Activated CD8-positive, alpha-beta memory T cell treated with anti-CD3 and anti-CD28 coated beads for 4 hours (primary cell): ENCODE measurements around the gene REM2.
"Not testable (repeated sequence)": the region's sequence is repeated elsewhere in the genome, so short reads cannot be mapped to it uniquely, and the experiment has no call there.

Experiments used
- DNase-seq, 2 donors: peaks; one replicate each; pipeline ENCODE4 v3.0.0-alpha.2; 2020; ENCODE audit warnings: low read depth in 2 of 2

Gene REM2

DNA sequence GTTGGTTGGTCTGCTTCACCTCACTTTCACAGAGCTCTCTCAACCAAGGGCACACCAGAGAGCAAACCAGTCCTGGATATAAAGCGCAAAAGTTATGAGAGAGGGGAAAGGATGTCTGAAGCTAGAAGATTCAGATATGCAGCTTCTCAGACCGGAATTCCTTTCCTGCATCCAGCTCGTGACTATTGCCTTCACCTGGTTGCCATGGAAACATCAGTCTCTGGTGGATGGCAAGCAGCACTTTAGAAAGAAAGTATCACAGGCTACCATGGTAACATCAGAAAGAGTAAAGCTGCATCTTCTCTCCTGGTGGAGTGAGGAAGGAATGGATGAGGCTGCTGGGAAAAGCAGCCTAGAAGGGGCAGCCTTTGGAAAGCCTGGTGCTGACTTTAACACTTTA is 13.7 kb downstream of the REM2 start:
- no peak for DNase-seq

DNA sequence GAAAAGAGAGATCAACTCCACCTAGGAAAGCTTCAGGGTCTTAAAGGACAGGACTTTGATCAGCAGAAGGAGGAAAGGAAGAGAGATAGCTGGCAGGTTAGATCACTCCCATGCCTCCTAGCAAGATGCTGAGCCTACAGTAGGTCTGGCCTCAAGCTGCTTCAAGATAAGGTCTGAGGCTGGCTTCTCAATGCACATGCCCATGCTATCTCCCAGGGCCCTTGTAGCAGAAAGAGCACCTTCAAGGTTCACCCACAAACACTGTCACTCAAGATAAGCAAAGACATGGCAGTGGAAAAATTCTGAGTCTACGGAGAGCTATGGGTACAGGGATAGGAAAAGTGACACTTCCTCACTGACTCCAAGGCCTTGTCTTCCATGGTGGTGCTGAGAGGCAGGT is 14.3 kb downstream of the REM2 start:
- no peak for DNase-seq

DNA sequence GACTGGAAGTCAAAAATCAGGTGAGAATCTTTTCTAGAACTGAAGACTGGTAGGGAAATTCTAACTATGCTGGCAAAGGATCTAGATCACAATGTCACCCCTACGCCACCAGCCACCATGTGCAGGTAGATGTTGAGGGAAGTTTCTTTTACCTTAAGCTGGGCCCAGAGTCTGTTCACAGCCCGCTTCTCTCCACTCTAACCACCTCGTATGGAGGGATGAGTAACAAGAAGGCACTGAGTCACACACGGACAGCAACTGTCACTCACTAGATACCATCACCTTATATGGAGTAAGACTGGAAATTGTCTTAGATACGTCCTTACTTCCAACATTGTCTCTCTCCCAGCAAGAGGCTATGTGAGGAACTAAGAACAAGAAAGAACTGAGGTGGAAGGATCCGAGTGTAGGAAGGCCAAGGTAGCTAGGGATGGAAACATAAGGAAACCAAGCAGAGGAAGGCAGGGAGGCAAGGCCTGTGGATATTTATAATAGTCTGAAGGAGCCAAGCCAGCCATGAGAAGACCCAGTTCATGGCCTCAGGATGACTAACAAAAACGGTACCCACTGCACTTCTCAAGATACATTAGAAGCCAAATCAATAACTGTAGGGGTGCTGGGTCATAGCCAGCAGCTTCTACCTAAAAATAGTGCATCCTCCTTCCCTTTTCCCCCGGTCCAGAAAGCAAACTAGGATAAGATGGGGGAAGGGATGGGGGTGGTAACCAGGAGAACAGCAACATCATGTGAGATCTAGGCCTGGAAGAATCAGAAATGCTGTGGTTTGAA is 15.5 kb downstream of the REM2 start:
- no peak for DNase-seq

DNA sequence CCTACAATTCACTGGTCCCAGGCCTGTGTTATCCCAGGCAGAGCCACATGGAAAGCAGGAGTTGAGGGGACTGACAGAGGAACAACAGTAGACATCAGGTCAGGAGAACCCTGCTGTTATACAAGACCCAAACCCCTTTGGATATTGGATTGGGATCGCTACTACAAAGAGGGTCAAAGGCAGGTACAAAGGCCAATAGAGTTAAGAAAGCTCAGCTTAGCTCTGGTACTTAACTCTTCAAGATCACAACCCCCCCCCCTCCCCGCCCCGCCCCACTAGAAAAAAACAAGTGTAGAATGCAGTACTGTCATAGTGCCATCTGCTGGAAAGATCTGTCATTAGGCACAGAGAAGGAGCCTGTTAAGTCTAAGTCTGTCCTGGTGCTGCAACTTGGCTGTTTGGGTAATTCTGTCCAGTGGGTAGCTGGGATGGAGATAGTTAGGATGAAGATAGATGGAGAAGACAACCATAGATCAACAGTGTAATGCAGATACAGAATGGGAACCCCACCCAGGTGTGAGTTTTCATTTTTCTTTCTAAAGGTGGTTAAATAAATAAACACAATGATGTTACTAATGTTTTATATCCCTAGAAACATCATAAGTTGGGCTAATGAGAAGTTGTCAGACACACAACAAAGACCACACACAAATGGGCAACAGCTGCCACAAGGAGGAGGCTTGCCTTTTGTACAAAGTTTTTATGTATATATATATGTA is 17.2 kb downstream of the REM2 start:
- peak in 1 of 2 donors; percentile 20 for DNase-seq

DNA sequence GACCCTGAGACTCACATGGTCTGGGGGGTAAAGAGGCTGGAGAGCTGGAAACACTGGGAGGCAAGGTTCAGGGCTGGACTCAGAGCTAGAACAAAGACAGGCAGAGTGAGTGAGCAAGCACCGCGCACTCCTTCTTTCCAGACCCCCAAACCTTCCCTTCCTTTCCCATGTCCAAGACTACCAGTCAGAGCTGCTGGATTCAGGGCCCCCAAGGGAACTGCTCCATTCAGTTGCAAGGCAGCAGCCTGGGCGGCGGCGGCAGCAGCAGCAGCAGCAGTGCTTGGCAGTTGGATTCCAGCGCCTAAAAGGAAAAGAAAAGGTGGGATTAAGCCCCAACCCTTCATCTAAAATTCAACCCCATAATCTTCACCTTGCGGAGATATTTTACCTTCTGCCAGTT is 18.8 kb downstream of the REM2 start:
- DNase-seq = no peak

DNA sequence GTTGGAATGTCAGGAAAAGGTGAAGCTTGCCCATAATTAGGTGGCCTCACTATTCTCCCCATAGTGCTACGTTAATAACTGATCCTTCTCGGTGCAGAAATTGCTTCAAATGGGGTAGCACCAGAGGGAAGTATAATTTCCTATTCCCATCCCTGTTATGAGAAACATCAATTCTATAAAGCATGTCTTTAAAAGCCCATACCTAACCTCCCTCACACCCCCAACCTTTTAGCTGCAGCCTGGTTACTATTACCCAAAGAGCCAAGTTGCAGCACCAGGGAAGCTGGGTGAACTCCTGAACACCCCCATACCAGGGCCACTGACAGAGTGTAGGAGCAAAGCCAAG is 20.7 kb downstream of the REM2 start:
- DNase-seq = no peak

DNA sequence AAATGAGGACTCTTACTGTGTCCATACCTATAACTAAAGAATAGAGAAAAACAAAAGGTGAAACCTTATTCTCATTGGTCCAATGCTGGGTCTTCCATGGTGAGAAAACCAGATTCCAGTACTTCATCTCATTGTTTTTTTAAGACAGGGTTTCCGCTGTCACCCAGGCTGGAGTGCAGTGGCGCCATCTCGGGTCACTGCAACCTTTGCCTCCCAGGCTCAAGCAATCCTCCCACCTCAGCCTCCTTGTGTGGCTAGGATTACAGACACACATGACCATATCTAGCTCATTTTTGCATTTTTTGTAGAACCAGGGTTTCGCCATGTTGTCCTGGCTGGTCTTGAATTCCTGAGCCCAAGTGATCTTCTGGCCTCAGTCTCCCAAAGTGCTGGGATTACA is 22.6 kb downstream of the REM2 start:
- DNase-seq = no peak

DNA sequence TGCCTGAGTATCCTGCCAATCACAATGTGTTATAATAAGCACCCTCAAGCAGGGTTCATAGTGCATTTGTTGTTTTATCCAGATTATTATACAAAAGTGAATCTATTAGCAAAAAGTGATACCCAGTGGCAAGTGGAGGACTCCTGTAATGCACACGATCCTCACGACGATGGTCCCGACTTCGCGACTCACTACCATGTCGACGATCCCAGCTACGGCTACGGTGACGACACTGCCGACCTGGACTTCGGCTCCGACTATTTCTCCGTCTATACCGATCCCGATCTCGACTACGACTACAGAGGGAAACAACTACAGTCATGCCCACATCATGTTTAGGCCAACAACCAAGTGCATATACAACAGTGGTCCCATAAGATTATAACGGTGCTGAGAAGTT is 23.1 kb downstream of the REM2 start:
- no peak for DNase-seq

DNA sequence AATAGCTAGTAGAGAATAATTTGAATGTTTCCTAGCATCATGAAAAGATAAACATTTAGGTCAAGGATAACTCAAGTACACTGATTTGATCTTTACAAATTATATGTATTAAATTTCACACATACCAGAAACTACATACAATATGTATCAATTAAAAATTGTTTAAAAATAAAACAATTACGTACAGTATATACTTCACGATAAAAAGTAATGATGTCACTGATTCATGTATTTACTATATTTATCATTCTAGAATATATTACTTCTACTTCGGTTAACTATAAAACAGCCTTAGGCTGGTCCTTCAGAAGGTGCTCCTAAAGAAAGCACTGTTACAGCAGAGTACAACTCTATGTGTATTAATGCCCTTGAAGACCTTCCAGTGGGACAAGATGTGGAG is 24.4 kb downstream of the REM2 start:
- DNase-seq = no peak

DNA sequence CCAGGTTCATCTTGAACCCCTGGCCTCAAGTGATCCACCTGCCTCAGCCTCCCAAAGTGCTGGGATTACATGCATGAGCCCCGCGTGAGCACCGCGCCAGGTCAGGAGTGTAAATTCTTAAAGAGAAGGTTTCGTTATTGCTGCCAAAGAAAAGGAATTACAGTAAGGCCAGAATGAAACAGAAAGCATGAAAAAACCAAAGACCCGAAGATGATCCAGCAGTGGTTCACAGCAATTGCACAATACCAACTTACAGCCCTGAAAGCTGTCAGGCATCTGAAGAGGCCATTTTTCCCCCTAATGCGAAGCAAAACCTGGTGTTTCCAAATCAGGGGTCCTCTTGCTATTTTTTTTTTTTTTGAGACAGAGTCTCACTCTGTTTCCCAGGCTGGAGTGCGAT is 25.6 kb downstream of the REM2 start:
- no peak for DNase-seq

DNA sequence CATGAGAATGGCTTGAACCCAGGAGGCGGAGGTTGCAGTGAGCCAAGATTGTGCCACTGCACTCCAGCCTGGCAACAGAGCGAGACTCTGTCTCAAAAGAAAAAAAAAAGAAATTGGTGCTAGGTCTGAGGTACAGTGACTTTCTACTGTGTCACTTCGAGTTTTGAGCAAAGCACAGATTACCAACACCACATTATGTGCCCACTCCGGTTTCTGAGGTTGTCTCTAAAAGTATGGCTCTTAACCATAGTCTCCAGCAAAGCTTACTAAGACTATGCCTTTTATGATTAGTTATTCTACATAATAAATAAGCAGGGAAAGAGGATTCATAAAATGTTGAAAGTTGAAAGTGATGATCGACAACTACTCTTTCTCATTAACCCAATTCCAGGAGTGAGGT is 27.9 kb downstream of the REM2 start:
- no peak for DNase-seq

DNA sequence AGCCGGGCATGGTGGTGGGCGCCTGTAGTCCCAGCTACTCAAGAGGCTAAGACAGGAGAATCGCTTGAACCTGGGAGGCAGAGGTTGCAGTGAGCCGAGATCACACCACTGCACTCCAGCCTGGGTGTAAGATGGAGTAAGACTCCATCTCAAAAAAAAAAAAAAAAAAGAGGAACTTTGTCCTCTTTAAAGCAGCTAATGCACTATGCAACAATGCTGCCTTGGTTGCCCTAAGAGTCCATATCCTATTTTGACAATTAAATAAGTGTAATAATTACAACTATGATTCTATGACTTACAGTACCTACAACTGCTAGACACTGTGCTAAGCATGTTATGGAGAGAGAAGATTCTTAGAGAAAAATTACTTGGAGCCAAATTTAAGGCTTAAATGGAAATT is 31.8 kb downstream of the REM2 start:
- not testable (repeated sequence) for DNase-seq

DNA sequence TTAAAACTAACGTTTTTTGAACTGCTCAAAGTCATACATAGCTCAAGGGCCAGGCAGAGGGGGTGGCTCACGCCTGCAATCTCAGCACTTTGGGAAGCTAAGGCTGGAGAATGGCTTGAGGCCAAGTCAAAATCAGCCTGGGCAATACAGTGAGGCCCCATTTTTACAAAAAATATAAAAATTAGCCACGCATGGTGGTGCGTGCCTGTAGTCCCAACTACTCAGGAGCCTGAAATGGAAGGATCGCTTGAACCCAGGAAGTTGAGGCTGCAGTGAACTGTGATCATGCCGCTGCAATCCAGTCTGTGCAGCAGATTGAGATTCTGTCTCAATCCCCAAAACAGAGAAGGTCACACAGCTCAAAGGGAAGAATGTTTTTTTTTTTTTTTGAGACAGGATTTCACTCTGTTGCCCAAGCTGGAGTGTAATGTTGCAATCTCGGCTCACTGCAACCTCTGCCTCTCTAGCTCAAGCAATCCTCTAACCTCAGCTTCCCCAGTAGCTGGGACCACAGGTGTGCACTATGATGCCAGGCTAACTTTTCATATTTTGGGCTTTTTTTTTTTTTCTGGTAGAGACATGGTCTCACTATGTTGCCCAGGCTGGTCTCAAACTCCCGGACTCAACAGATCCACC is 33.0 kb downstream of the REM2 start:
- DNase-seq = no peak

DNA sequence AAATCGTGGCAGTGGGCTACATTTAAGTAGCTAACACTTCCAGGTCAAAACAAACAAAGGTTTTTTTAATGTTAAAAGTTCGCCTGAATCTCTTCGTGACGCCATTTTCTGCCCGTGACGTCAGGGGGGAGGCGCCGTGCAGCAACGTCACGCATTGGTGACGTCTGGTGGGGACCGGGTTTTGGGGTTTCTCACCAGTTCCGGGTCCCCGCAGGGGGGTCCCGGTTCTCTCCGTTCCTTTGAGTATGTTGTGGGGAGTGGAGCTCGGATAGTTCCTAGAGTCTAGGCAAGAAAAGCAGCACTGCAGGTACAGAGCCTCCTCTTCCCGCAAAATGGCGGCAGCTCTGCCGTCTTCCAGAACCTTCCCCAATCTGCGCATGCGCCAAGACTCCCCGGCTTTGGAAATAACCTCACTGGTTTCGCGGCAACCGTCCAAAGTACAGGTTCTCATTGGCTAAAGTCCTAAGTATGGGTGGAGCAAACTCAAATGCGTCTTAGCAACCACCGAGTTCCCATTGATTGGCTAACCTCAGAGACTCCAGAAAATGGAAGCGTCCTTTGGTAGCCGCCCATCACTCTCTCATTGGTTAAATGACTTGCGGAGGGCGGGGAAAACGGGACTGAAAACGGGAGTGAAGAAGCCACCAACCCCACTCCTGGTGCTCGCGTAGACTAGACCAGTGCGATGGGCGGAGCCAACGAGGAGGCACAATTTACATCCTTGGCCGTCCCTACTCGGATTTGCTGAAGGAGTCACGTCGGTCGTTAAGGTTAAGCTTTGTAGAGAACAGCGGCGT is 36.0 kb downstream of the REM2 start, which contains the start of gene RBM23:
TSS of gene RBM23 (minus strand) at position 346 of the 797 bp plus-strand sequence.
- DNase-seq = peak; percentile 99 to 100

DNA sequence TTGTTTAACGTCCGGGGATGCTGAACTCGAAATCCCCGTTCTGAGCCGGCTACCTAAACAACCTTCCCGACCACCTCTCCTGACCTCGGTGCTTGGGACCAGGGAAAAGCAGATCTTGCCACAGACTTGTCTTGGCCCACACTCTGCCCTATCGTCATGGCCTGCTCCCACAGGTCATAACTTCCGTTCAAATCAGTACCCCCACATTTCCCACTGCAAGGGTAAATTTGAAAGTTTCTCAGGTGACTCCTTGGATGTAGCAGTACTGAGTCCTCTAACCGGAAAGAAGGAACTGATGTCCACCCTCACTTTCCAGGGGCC is 36.5 kb downstream of the REM2 start:
- DNase-seq = no peak

DNA sequence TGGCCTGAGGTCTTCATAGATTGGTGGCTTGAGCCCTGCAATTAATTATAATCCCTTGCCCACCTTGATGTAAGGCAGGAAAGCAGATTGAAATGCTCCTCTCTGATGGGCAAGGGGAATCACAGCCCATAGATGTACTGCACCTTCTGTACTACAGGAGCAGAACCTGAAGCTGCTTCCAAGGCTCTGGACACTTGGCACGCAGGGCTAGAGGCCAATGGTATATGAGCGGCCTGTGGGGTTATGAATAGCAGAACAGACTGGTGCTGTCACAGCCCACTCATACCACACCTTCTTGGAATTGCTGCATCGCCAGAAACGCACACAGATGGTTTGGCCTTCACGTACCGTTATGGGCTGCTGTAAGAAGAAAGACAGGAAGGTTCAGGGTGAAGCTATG is 37.7 kb downstream of the REM2 start:
- no peak for DNase-seq

DNA sequence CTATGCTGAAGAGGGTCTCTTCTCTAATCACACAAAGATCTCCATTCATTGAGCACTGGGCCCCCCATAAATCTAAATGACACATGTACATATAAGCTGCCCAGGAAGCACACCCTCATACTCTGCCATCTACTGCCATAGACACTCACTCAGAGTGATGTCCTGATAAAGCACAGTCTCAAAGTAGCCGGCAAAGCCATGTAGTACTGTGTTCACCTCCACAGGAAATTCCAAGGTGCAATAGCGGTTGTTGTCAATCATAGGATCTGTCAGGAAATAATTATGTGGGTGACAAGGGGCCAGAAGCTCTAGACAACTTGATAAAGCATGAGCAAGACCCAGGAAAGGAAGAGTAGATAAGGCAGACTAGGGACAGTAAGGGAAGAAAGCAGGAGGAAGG is 39.3 kb downstream of the REM2 start:
- DNase-seq = no peak

DNA sequence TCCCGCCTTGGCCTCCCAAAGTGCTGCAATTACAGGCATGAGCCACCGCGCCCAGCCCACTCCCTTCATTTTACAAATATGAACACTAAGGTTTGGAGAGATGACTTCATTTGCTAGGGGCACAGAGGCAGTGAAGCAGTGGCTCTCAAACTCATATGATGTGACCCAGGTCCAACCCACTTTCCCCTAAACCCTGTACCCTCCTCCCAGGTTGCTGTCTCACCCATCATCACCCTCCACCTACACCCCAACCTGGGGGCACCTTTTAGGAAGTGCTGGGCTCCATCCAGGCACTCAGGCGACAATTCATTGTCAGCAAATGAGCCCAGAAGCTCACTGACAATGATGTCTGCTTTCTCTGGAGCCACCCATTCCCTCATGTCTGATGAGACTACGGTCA is 40.7 kb downstream of the REM2 start:
- DNase-seq = no peak

DNA sequence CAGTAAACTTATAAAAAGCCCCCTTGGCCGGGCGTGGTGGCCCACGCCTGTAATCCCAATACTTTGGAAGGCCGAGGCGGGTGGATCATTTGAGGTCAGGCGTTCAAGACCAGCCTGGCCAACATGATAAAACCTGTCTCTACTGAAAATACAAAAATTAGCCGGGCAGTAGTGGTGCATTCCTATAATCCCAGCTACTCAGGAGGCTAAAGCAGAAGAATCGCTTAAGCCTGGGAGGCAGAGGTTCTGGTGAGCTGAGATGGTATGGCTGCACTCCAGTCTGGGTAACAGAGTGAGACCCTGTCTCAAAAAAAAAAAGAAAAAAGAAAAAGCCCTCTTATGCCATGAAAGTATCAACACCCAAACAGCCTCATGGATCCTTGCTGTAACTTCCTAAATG is 42.5 kb downstream of the REM2 start:
- DNase-seq = no peak

DNA sequence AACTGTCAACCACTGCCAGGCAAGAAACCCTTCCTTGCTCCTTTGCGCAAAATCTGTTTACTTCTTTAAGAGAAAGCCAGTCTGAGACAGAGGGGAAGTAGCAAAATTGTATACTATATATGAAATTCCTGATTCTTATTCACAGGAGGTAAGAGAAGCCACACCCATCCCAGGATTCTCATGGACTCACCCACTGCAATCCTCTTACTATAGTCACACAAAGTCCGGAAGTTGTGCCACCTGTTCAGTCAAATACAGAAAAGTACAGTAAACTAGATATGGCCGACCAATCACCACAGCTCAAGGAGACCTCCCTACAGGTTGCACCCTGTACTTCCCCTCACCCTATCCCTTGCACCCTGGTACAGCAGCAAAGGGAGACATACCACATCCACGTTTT is 43.3 kb downstream of the REM2 start:
- DNase-seq = no peak

DNA sequence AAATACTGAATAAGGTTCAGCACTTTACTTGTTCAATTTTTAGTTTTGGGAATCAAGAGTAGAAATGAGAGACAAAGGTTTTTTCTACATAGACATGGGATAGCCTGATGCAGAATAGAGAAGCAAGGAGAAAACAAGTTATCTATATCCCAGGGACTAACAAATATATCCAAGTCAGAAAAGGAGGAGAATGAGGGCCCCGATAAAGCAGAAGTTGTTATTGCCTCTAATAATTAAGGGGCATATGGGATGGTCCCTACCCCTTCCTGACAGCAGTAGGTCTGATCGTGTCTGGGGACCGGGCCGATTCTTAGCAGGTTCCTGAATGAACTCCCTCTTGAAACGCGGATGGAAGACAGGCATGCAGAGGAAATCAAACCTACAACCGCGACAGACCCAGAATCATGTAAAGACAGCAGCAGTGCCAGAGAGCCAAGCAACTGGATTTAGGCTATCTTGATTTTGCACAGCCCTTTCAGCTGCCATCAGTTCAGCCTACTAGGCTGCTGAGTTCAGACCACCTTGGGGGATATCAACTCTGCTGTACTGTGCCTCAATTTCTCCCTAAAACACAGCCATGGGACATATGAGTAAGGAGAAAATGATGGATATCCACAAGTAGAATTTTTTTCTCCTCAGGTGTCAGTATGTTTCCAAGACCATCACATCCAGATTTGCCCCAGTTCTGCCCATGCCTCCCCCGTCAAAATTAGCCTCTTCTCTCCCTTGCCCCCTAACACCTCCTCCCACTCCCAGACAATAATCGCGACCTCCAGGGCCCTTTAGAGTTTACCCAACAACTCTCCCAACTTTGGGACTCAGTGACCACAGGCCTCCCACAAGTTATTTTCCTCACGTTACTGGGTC is 45.4 kb downstream of the REM2 start:
- no peak for DNase-seq
